ENCODE data around the gene CLCA2. TPM values are rescaled to one million over a fixed set of nuclear protein-coding genes. Genes with fewer than 3 reads are reported as not detected.
A peak's percentile ranks its signal among the peaks of the same experiment; 100 is the strongest.

CLCA2 gene
- total and polyA plus RNA-seq, 2 donors (not counting 1 experiment from before 2014, with no cell fraction given) = 1.2 to 3.5 TPM

- Histone ChIP-seq H3K4me1 (ENCODE audit: control insufficient read depth, extremely low read depth, insufficient read depth, low read length) (no peaks in the 10 kb centered on the region), H3K9ac (ENCODE audit: insufficient read depth, low read length) (no peak overlapping the region), H3K27me3 (ENCODE audit: control insufficient read depth, insufficient read depth, low read length) (no peaks in the 10 kb centered on the region), H2AFZ (ENCODE audit: low read length) (no peak overlapping the region), H3K36me3 (ENCODE audit: control insufficient read depth, insufficient read depth, low read length) (no peaks in the 10 kb centered on the region), H3K4me2 (ENCODE audit: extremely low read depth, insufficient read depth, low read length) (peak overlapping the region; percentile 68), H3K79me2 (ENCODE audit: control insufficient read depth, insufficient read depth, low read length) (no peaks in the 10 kb centered on the region), H3K4me3 (replicated peaks in 1 of 4; ENCODE audit: control extremely low read depth in 1 of 4, insufficient read depth in 1 of 4, low read depth in 3 of 4, low read length in 4 of 4) (peak overlapping the region in 3 of 4 experiments; percentile 14 to 23 (median 15)), H3K9me3 (ENCODE audit: control insufficient read depth, insufficient read depth, low read depth, low read length) (no peaks in the 10 kb centered on the region), H4K20me1 (ENCODE audit: control insufficient read depth, extremely low read depth, insufficient read depth, low read length) (no peaks in the 10 kb centered on the region), H3K27ac (ENCODE audit: insufficient read depth, low read length) (no peak overlapping the region)
- peak in 1 of 2 donors; percentile 48 for DNase-seq (ENCODE audit: low read depth in 2 of 2)
- TF ChIP-seq, protein P1, sequence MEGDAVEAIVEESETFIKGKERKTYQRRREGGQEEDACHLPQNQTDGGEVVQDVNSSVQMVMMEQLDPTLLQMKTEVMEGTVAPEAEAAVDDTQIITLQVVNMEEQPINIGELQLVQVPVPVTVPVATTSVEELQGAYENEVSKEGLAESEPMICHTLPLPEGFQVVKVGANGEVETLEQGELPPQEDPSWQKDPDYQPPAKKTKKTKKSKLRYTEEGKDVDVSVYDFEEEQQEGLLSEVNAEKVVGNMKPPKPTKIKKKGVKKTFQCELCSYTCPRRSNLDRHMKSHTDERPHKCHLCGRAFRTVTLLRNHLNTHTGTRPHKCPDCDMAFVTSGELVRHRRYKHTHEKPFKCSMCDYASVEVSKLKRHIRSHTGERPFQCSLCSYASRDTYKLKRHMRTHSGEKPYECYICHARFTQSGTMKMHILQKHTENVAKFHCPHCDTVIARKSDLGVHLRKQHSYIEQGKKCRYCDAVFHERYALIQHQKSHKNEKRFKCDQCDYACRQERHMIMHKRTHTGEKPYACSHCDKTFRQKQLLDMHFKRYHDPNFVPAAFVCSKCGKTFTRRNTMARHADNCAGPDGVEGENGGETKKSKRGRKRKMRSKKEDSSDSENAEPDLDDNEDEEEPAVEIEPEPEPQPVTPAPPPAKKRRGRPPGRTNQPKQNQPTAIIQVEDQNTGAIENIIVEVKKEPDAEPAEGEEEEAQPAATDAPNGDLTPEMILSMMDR (conservative IDR thresholded peaks at IDR 0.05 in 1 of 2, IDR thresholded peaks at IDR 0.05 in 1 of 2; ENCODE audit: low read depth in 1 of 2, low read length in 2 of 2) = no peak
- no peak for TF ChIP-seq EZH2 (IDR thresholded peaks at IDR 0.05; ENCODE audit: low read length, missing control alignments)
Observed at GRCh38 chr1:86382878-86383277, 41.1 kb upstream of the CLCA2 start.

DNA sequence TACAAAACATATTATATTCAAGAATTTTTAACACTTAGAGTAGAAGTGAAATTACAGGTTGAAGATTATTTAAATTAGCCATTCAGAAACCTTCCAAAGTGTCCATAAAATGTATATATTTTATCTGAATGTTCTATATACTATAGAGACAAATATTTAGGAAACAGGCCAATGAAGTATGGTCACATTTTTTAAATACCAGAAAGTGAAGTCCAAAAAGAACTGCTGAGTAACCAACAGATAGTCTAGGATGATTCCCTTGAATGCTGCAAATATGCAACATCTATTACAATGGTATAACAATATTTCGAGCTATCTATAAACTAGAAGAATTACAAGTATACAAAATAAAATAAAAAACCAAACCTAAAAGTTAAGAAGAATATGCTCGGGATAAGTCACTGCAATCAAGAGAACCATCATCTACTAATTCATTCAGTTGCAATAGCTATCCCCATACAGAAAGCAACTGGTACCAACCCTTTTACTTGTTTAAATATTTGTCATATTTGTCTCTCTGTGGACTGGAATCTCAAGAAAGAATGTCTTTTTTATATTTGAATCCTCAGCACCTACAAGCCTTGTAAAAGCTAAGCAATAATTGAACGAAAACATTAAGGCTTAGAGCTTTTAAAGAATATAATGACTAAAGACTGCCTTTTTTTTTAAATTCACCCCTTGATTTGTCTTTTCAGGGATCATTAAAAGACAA, 35.9 kb upstream of the CLCA2 start:
- Histone ChIP-seq H3K27me3 (ENCODE audit: control insufficient read depth, insufficient read depth, low read length) (no peaks in the 10 kb centered on the region), H4K20me1 (ENCODE audit: control insufficient read depth, extremely low read depth, insufficient read depth, low read length) (no peaks in the 10 kb centered on the region), H3K36me3 (ENCODE audit: control insufficient read depth, insufficient read depth, low read length) (no peaks in the 10 kb centered on the region), H2AFZ (ENCODE audit: low read length) (no peak overlapping the region), H3K4me3 (replicated peaks in 1 of 4; ENCODE audit: control extremely low read depth in 1 of 4, insufficient read depth in 1 of 4, low read depth in 3 of 4, low read length in 4 of 4) (no peak overlapping the region), H3K9ac (ENCODE audit: insufficient read depth, low read length) (no peak overlapping the region), H3K27ac (ENCODE audit: insufficient read depth, low read length) (no peak overlapping the region), H3K4me1 (ENCODE audit: control insufficient read depth, extremely low read depth, insufficient read depth, low read length) (no peaks in the 10 kb centered on the region), H3K9me3 (ENCODE audit: control insufficient read depth, insufficient read depth, low read depth, low read length) (no peaks in the 10 kb centered on the region), H3K4me2 (ENCODE audit: extremely low read depth, insufficient read depth, low read length) (no peak overlapping the region), H3K79me2 (ENCODE audit: control insufficient read depth, insufficient read depth, low read length) (peaks cover 6% of the 10 kb centered on the region)
- no peak for TF ChIP-seq EZH2 (IDR thresholded peaks at IDR 0.05; ENCODE audit: low read length, missing control alignments)
- TF ChIP-seq, protein P1 (conservative IDR thresholded peaks at IDR 0.05 in 1 of 2, IDR thresholded peaks at IDR 0.05 in 1 of 2; ENCODE audit: low read depth in 1 of 2, low read length in 2 of 2) = no peak
- DNase-seq (ENCODE audit: low read depth in 2 of 2) = no peak

DNA sequence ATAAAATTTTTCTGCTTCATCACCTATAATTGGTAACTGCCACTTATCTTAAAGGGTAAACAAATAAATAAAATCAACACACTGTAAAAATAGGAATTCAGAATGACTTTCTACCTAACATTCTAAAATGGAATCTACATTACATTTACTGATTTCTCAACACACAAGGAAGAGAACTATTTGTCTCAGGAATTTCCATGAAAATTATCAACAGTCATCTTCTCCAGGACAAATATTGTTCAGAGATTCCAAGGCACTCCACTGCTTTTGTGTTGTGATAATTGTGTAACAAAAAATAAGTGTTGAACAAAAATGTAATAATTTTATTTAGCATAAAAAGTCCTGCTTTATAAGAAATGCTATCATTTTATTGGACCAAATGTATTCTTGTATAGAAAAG, 35.2 kb upstream of the CLCA2 start:
- Histone ChIP-seq H3K4me3 (replicated peaks in 1 of 4; ENCODE audit: control extremely low read depth in 1 of 4, insufficient read depth in 1 of 4, low read depth in 3 of 4, low read length in 4 of 4) (no peak overlapping the region), H3K27me3 (ENCODE audit: control insufficient read depth, insufficient read depth, low read length) (no peaks in the 10 kb centered on the region), H3K4me1 (ENCODE audit: control insufficient read depth, extremely low read depth, insufficient read depth, low read length) (no peaks in the 10 kb centered on the region), H3K4me2 (ENCODE audit: extremely low read depth, insufficient read depth, low read length) (no peak overlapping the region), H3K27ac (ENCODE audit: insufficient read depth, low read length) (no peak overlapping the region), H3K9ac (ENCODE audit: insufficient read depth, low read length) (no peak overlapping the region), H3K36me3 (ENCODE audit: control insufficient read depth, insufficient read depth, low read length) (no peaks in the 10 kb centered on the region), H3K79me2 (ENCODE audit: control insufficient read depth, insufficient read depth, low read length) (peaks cover 6% of the 10 kb centered on the region), H4K20me1 (ENCODE audit: control insufficient read depth, extremely low read depth, insufficient read depth, low read length) (no peaks in the 10 kb centered on the region), H2AFZ (ENCODE audit: low read length) (no peak overlapping the region), H3K9me3 (ENCODE audit: control insufficient read depth, insufficient read depth, low read depth, low read length) (no peaks in the 10 kb centered on the region)
- no peak for DNase-seq (ENCODE audit: low read depth in 2 of 2)
- TF ChIP-seq, protein P1 (conservative IDR thresholded peaks at IDR 0.05 in 1 of 2, IDR thresholded peaks at IDR 0.05 in 1 of 2; ENCODE audit: low read depth in 1 of 2, low read length in 2 of 2) = no peak
- no peak for TF ChIP-seq EZH2 (IDR thresholded peaks at IDR 0.05; ENCODE audit: low read length, missing control alignments)
